Activated CD4-positive, alpha-beta memory T cell treated with anti-CD3 and anti-CD28 coated beads, Interleukin-2, amount 10 ng/mL, durations not matched to agents 7 days and 5 days (primary cell): Measurements from ENCODE around the gene ELF2. TPM values are rescaled to one million over a fixed set of nuclear protein-coding genes. Genes with fewer than 3 reads are reported as not detected.

ENCODE experiments used
- CTCF ChIA-PET: fragments of 350-600 bp; sonication (Branson Sonifier 250); formaldehyde crosslinking; loops from one replicate; lab custom pipeline; 2021; ENCODE audit warnings: antibody characterized with exemption, inconsistent platforms; lab: Charles Lee
- POLR2A ChIA-PET: fragments of 350-600 bp; sonication (Branson Sonifier 250); formaldehyde crosslinking; loops from one replicate; lab custom pipeline; 2021; ENCODE audit warnings: antibody characterized with exemption; lab: Charles Lee
- DNase-seq: peaks from one replicate; pipeline ENCODE4 v3.0.0-alpha.2; 2020
- H3K27ac Mint-ChIP-seq: one replicate; pipeline ENCODE4 v1.8.0; 2021; ENCODE audit warnings: mild to moderate bottlenecking, mixed read lengths
- H3K27me3 Mint-ChIP-seq: one replicate; pipeline ENCODE4 v1.8.0; 2021; ENCODE audit warnings: mixed read lengths
- H3K36me3 Mint-ChIP-seq: one replicate; pipeline ENCODE4 v1.8.0; 2021; ENCODE audit warnings: low read depth, mixed read lengths
- H3K4me1 Mint-ChIP-seq: one replicate; pipeline ENCODE4 v1.8.0; 2021; ENCODE audit warnings: mixed read lengths
- H3K4me3 Mint-ChIP-seq: one replicate; pipeline ENCODE4 v1.8.0; 2021; ENCODE audit warnings: mild to moderate bottlenecking, mixed read lengths
- H3K9me3 Mint-ChIP-seq: one replicate; pipeline ENCODE4 v1.8.0; 2021; ENCODE audit warnings: mixed read lengths
- total RNA-seq, 2 experiments: library from RNA; stranded (reverse); gene quantifications; one replicate each; pipeline ENCODE4 v1.2.3, GENCODE V29; 2021

The ELF2 gene
- total RNA-seq, 2 experiments from 2014 or later: 35.2 to 39.5 TPM

DNA sequence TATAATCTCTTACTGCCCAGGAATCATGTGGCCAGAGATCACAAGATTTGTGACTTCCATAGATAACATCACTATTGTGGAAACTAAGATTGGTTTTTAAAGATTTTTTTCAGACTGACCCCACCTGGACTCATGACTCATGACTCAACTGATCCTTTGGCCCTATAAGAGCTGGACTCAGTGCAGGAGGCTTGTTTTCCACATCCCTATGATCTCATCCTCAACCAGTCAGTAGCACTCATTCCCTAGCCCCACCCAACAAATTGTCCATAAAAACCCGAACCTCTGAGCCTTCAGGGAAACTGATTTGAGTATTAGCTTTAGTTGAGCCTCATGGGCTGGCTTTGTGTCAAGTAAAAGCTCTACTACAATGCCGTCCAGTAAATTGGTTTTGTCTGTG lies 169.4 kb downstream of the ELF2 start:
- ChIA-PET CTCF (no interaction called here), POLR2A (interaction anchor here (0.7 kb wide), 1 partner anchor 604 kb away, joined by 3 read pairs; no protein-coding TSS in a partner anchor)
- Mint-ChIP-seq H3K9me3 (peaks cover 2% of the 10 kb centered on the region), H3K36me3 (no peaks in the 10 kb centered on the region), H3K27ac (no peak overlapping the region), H3K4me1 (no peaks in the 10 kb centered on the region), H3K4me3 (no peak overlapping the region), H3K27me3 (no peaks in the 10 kb centered on the region)
- no peak for DNase-seq

Other genes starting within 250 kb of the ELF2 start
- 1 to 10 TPM; 4.5 to 5.4 TPM for gene NOCT, start 161.4 kb downstream of the ELF2 start, total RNA-seq
- gene MGARP, start 103.0 kb upstream of the ELF2 start, total RNA-seq: not detected
- 10 to 100 TPM; 45.7 to 52.5 TPM for gene NAA15, start 124.3 kb upstream of the ELF2 start, total RNA-seq
- gene NDUFC1, start 125.3 kb upstream of the ELF2 start, total RNA-seq: 10 to 100 TPM; 35.7 to 36.1 TPM